GM18508 (cell line): Measurements from ENCODE around the gene CTNNA2.

Experiments
- ATAC-seq: cut with Tn5 transposase; IDR thresholded peaks from one replicate; pipeline ENCODE4 v1.9.1; 2021; ENCODE audit warnings: moderate number of reproducible peaks; ENCODE audit not compliant: insufficient read depth, unreplicated experiment

The CTNNA2 gene

GRCh38 chr2:80560326-80560725 lies 1047.5 kb downstream of the CTNNA2 start:
- ATAC-seq, result no peak

GRCh38 chr2:80568011-80568410 lies 1055.2 kb downstream of the CTNNA2 start:
- ATAC-seq, result no peak

- ATAC-seq, result no peak
Measured at GRCh38 chr2:80573167-80573566, 1060.3 kb downstream of the CTNNA2 start.

- ATAC-seq, result no peak
Measured at GRCh38 chr2:80573950-80574349, 1061.1 kb downstream of the CTNNA2 start.

GRCh38 chr2:80579756-80580155 lies 1066.9 kb downstream of the CTNNA2 start:
- no peak for ATAC-seq

GRCh38 chr2:80591233-80591632 lies 1078.4 kb downstream of the CTNNA2 start:
- ATAC-seq, result no peak

GRCh38 chr2:80592106-80592505 lies 1079.3 kb downstream of the CTNNA2 start:
- no peak for ATAC-seq

GRCh38 chr2:80610108-80610507 lies 1097.3 kb downstream of the CTNNA2 start:
- no peak for ATAC-seq

- no peak for ATAC-seq
Measured at GRCh38 chr2:80621656-80622055, 1108.8 kb downstream of the CTNNA2 start.

GRCh38 chr2:80624062-80624461 lies 1111.2 kb downstream of the CTNNA2 start:
- no peak for ATAC-seq

- no peak for ATAC-seq
Measured at GRCh38 chr2:80634590-80634989, 1121.7 kb downstream of the CTNNA2 start.

- ATAC-seq, result no peak
Measured at GRCh38 chr2:80638783-80639182, 1125.9 kb downstream of the CTNNA2 start.

GRCh38 chr2:80642465-80642864 lies 1129.6 kb downstream of the CTNNA2 start:
- no peak for ATAC-seq

- no peak for ATAC-seq
Measured at GRCh38 chr2:80643598-80643997, 1130.7 kb downstream of the CTNNA2 start.

GRCh38 chr2:80651435-80651834 lies 1138.6 kb downstream of the CTNNA2 start:
- ATAC-seq, result no peak

- no peak for ATAC-seq
Measured at GRCh38 chr2:80655265-80655664, 1142.4 kb downstream of the CTNNA2 start.

- no peak for ATAC-seq
Measured at GRCh38 chr2:80670763-80671162, 1157.9 kb downstream of the CTNNA2 start.

- ATAC-seq, result no peak
Measured at GRCh38 chr2:80687524-80687923, 1174.7 kb downstream of the CTNNA2 start.

- no peak for ATAC-seq
Measured at GRCh38 chr2:80689106-80689505, 1176.3 kb downstream of the CTNNA2 start.
